Ovary (tissue), 3 donors: Measurements from ENCODE around the gene ANKRD50.

ENCODE experiments used
- EP300 ChIP-seq: sonication (generic); formaldehyde crosslinking; IDR thresholded peaks from one replicate; pipeline ENCODE4 v1.6.1; 2017; ENCODE audit warnings: antibody characterized with exemption
- POLR2A ChIP-seq: fragments of 450-650 bp; IDR thresholded peaks from one replicate; pipeline ENCODE4 v1.6.1; 2017; ENCODE audit warnings: antibody characterized with exemption, mild to moderate bottlenecking, moderate library complexity
- TF ChIP-seq, protein P1 (sequence below), 3 donors: fragments of 450-650 bp in 2 of 3; fragments of 200-600 bp in 1 of 3; IDR thresholded peaks; one replicate each; pipeline versions ENCODE4 v1.5.1 to v1.8.0; 2016 to 2022; ENCODE audit warnings: antibody characterized with exemption in 3 of 3, mild to moderate bottlenecking in 1 of 3
- donor health status: DM: no; HTN: no; CAD: no.

DNA sequence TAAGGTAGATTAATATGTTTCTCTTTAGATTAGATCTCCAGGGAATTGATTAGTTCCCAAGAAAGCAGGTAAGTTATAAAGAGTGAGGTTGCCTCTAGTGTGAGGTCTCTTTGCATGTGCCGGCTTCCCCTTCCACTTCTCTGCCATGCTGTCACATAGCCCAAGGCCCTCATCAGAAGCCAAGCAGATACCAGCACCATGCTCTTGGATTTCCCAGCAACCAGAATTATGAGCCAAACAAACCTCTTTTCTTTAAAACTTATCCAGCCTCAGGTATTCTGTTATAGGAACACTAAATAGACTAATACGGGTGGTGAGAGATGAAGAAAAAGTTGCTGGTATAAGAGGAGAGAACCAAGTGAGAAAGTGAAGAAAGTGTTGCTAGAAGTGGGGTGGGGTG is 15.1 kb downstream of the ANKRD50 start:
- TF ChIP-seq, protein P1, sequence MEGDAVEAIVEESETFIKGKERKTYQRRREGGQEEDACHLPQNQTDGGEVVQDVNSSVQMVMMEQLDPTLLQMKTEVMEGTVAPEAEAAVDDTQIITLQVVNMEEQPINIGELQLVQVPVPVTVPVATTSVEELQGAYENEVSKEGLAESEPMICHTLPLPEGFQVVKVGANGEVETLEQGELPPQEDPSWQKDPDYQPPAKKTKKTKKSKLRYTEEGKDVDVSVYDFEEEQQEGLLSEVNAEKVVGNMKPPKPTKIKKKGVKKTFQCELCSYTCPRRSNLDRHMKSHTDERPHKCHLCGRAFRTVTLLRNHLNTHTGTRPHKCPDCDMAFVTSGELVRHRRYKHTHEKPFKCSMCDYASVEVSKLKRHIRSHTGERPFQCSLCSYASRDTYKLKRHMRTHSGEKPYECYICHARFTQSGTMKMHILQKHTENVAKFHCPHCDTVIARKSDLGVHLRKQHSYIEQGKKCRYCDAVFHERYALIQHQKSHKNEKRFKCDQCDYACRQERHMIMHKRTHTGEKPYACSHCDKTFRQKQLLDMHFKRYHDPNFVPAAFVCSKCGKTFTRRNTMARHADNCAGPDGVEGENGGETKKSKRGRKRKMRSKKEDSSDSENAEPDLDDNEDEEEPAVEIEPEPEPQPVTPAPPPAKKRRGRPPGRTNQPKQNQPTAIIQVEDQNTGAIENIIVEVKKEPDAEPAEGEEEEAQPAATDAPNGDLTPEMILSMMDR (IDR thresholded peaks at IDR 0.05): no peak
- TF ChIP-seq EP300 (no peak), POLR2A (no peak)
